Activated T-cell treated with anti-CD3 and anti-CD28 coated beads, Interleukin-2, amount 50 U/mL, for 24 hours (primary cell): Measurements from ENCODE around the gene IKZF2.

Experiments
- DNase-seq: peaks from one replicate; pipeline ENCODE4 v3.0.0-alpha.2; 2020
- H3K27ac Mint-ChIP-seq: 2 replicates; pipeline ENCODE4 v1.8.0; 2020; ENCODE audit warnings: mild to moderate bottlenecking, mixed read lengths
- H3K27me3 Mint-ChIP-seq: 2 replicates; pipeline ENCODE4 v1.8.0; 2020; ENCODE audit warnings: mixed read lengths
- H3K36me3 Mint-ChIP-seq: 2 replicates; pipeline ENCODE4 v1.8.0; 2020; ENCODE audit warnings: low read depth, mixed read lengths
- H3K4me1 Mint-ChIP-seq: 2 replicates; pipeline ENCODE4 v1.8.0; 2020; ENCODE audit warnings: low read depth, mixed read lengths
- H3K4me3 Mint-ChIP-seq: 2 replicates; pipeline ENCODE4 v1.8.0; 2020; ENCODE audit warnings: mild to moderate bottlenecking, moderate library complexity, mixed read lengths
- H3K9me3 Mint-ChIP-seq: 2 replicates; pipeline ENCODE4 v1.8.0; 2020; ENCODE audit warnings: mixed read lengths

IKZF2 gene

DNA sequence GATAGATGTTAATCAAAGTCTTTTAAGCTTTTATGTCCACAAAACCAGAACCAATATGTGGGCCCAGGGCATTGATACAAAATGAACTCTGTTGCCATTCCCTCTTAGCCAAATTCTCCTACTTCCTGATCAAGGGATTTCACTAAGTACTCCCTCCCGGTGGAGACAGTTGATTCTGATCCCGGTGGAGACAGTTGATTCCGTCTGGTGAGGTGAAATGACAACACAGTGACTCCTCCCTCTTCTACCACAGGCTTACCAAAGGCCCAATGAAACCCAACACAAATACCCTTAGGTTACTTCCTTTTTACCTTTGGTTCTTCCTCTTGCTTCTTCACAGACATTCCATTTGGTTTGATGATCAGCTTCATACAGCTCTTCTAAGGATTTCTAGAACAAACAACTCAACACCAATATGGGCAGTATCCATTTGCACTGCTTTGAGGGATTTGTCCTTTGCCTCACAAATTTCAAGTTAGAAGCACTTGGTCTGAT is 153.8 kb downstream of the IKZF2 start:
- Mint-ChIP-seq H3K4me3 (no peak overlapping the region), H3K36me3 (no peaks in the 10 kb centered on the region), H3K9me3 (no peaks in the 10 kb centered on the region), H3K4me1 (peaks cover 29% of the 10 kb centered on the region), H3K27ac (no peak overlapping the region), H3K27me3 (no peaks in the 10 kb centered on the region)
- DNase-seq: no peak

GRCh38 chr2:212995920-212996319 is 155.5 kb downstream of the IKZF2 start:
- Mint-ChIP-seq H3K9me3 (no peaks in the 10 kb centered on the region), H3K4me3 (no peak overlapping the region)

GRCh38 chr2:212994976-212995375 is 156.4 kb downstream of the IKZF2 start:
- peaks cover 15% of the 10 kb centered on the region for H3K4me1 Mint-ChIP-seq
- H3K36me3 Mint-ChIP-seq: no peaks in the 10 kb centered on the region
- H3K4me3 Mint-ChIP-seq: no peak overlapping the region
- no peaks in the 10 kb centered on the region for H3K9me3 Mint-ChIP-seq
- H3K27me3 Mint-ChIP-seq: no peaks in the 10 kb centered on the region
- no peak for DNase-seq
- H3K27ac Mint-ChIP-seq: no peak overlapping the region

More at GRCh38 chr2:212995920-212996319, 155.5 kb downstream of the IKZF2 start:
- H3K27me3 Mint-ChIP-seq: no peaks in the 10 kb centered on the region
- no peak for DNase-seq
- H3K36me3 Mint-ChIP-seq: no peaks in the 10 kb centered on the region
- H3K27ac Mint-ChIP-seq: no peak overlapping the region
- H3K4me1 Mint-ChIP-seq: peaks cover 18% of the 10 kb centered on the region

- H3K36me3 Mint-ChIP-seq: peaks cover 4% of the 10 kb centered on the region
- no peaks in the 10 kb centered on the region for H3K9me3 Mint-ChIP-seq
- H3K27me3 Mint-ChIP-seq: no peaks in the 10 kb centered on the region
- no peak for DNase-seq
- H3K4me1 Mint-ChIP-seq: peaks cover 4% of the 10 kb centered on the region
- no peak overlapping the region for H3K4me3 Mint-ChIP-seq
- no peak overlapping the region for H3K27ac Mint-ChIP-seq
These were observed 160.3 kb downstream of the IKZF2 start for GRCh38 chr2:212991120-212991519.

DNA sequence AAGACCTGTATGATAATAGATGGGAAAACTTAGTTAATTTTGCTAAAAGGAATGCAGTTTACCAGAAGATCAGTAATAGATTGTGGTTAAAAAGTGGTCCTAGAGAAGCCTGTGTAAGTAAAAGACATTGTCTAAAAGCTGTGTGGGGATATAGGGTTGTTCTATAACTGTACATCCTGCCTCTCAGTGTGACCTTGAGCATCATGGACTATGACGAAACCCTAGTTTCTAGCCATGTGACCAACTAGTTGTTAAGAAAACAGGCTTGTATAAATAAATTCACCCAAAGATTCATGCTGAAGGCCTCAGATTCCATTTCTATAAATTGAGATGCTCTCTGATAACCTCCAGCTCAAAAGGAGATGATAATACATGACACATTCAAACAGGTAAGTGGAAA is 160.7 kb downstream of the IKZF2 start:
- Mint-ChIP-seq H3K4me3 (no peak overlapping the region), H3K4me1 (peaks cover 3% of the 10 kb centered on the region), H3K36me3 (peaks cover 4% of the 10 kb centered on the region), H3K9me3 (no peaks in the 10 kb centered on the region), H3K27me3 (no peaks in the 10 kb centered on the region), H3K27ac (no peak overlapping the region)
- no peak for DNase-seq

DNA sequence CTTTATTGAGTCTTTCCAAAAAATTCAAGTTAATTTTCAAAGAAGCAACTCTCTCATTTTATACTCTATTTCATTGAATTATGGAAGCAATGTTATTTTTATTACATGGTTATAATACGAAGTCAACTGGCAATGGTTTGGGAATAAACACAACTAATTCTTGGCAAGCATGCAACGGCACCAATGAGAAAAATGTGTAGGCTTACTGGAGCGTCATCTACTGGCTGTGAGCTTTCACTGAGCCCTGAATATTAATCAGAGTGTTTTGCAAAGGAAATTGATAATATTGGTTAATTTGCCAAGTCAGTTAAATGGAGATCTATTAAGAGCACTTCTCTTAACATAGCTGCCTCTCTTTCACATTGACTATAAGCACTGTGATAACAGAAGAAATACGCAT is 163.9 kb downstream of the IKZF2 start:
- no peak overlapping the region for H3K27ac Mint-ChIP-seq
- no peak overlapping the region for H3K4me3 Mint-ChIP-seq
- no peak for DNase-seq
- H3K9me3 Mint-ChIP-seq: no peaks in the 10 kb centered on the region
- peaks cover 4% of the 10 kb centered on the region for H3K36me3 Mint-ChIP-seq
- no peaks in the 10 kb centered on the region for H3K4me1 Mint-ChIP-seq
- no peaks in the 10 kb centered on the region for H3K27me3 Mint-ChIP-seq

DNA sequence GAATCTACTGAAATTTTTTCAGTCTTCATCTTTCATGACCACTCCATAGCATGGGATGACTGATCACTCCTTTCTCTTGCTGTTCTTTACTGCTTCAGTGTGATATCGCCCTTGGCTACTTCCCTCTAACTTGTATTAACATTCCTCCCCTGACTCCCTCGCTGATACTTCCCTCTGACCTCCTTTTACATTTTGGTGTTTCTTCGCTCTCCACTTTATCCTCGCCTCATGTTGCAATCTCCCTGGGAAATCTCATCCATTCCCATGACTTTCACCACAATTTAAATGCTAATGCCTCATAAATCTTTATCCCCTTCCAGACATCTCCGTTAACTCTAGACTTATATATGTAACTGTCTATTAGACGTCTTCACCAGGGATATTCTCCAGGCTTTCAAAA is 167.3 kb downstream of the IKZF2 start:
- no peaks in the 10 kb centered on the region for H3K27me3 Mint-ChIP-seq
- peaks cover 4% of the 10 kb centered on the region for H3K36me3 Mint-ChIP-seq
- no peak overlapping the region for H3K27ac Mint-ChIP-seq
- no peak for DNase-seq
- no peak overlapping the region for H3K4me3 Mint-ChIP-seq
- H3K4me1 Mint-ChIP-seq: peaks cover 4% of the 10 kb centered on the region
- no peaks in the 10 kb centered on the region for H3K9me3 Mint-ChIP-seq

DNA sequence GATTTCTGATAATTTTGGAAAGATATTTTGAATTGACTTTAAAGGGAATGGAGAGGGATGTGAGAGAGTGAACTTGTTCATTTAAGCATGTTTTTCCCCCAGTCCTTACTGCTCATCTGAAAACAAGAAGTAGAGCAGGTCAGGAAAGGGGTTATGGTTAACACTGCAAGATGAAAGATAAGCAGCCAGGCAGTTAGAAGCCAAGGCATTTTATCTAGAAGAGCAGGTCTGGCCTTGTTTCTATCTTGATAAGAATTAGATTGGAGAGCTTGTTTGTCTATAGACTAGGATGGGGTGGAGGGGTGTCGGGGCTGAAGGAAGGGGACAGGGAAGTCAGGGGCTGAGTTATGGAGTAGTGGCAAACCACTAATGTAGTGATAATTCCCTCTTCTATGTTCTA is 171.6 kb downstream of the IKZF2 start:
- H3K36me3 Mint-ChIP-seq: no peaks in the 10 kb centered on the region
- no peak for DNase-seq
- peaks cover 4% of the 10 kb centered on the region for H3K4me1 Mint-ChIP-seq
- H3K27me3 Mint-ChIP-seq: no peaks in the 10 kb centered on the region
- no peaks in the 10 kb centered on the region for H3K9me3 Mint-ChIP-seq
- H3K27ac Mint-ChIP-seq: no peak overlapping the region
- no peak overlapping the region for H3K4me3 Mint-ChIP-seq

GRCh38 chr2:212979046-212979612 is 172.3 kb downstream of the IKZF2 start:
- Mint-ChIP-seq H3K27ac (no peak overlapping the region), H3K36me3 (no peaks in the 10 kb centered on the region), H3K9me3 (no peaks in the 10 kb centered on the region), H3K27me3 (no peaks in the 10 kb centered on the region), H3K4me1 (peaks cover 4% of the 10 kb centered on the region), H3K4me3 (no peak overlapping the region)
- DNase-seq: no peak

GRCh38 chr2:212977152-212977551 is 174.3 kb downstream of the IKZF2 start:
- Mint-ChIP-seq H3K36me3 (no peaks in the 10 kb centered on the region), H3K9me3 (no peaks in the 10 kb centered on the region), H3K27ac (no peak overlapping the region), H3K4me1 (peaks cover 4% of the 10 kb centered on the region), H3K4me3 (no peak overlapping the region), H3K27me3 (no peaks in the 10 kb centered on the region)
- DNase-seq: no peak

DNA sequence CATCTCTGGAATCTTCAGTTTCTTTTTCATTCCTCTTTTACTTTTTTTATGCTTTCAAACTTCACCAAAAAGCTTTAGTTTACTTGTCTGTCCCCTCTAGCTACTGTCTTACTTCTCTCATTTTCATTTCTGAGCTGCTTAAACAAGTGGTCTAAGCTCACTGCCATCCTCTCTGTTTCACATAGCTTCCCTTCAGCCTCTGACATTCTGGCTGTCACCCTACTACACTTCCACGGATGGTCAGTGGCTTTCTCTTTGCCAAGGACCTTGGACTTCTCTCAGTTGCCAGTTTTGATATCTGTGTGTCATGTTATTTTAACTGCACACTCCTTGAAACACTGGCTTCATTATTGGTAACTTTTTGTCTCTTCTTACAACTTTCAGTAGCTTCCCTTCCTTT is 176.1 kb downstream of the IKZF2 start:
- no peaks in the 10 kb centered on the region for H3K27me3 Mint-ChIP-seq
- no peaks in the 10 kb centered on the region for H3K36me3 Mint-ChIP-seq
- no peak for DNase-seq
- no peak overlapping the region for H3K27ac Mint-ChIP-seq
- H3K4me1 Mint-ChIP-seq: peaks cover 4% of the 10 kb centered on the region
- H3K4me3 Mint-ChIP-seq: no peak overlapping the region
- no peaks in the 10 kb centered on the region for H3K9me3 Mint-ChIP-seq

GRCh38 chr2:212974692-212975091 is 176.7 kb downstream of the IKZF2 start:
- Mint-ChIP-seq H3K27me3 (no peaks in the 10 kb centered on the region), H3K27ac (no peak overlapping the region), H3K36me3 (no peaks in the 10 kb centered on the region), H3K4me3 (no peak overlapping the region), H3K9me3 (no peaks in the 10 kb centered on the region), H3K4me1 (peaks cover 1% of the 10 kb centered on the region)
- DNase-seq: no peak

DNA sequence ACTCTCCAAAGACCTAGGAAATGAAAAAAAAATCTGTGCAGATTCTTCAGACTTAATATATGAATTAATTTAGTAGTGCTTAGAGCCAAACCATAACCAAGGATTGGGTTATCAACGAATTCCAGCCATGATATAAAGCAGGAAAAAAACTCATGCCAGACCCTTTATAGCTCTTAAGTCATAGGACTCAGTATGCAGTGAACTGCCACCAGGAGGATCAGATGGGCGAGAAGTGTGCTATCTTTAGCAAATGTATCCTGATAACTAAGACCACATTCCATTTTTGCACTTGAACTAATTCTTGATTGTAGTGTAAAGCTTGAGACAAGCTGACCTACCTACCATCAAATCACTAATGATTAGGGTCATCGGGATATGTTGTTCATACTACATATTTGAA is 178.1 kb downstream of the IKZF2 start:
- Mint-ChIP-seq H3K27me3 (no peaks in the 10 kb centered on the region), H3K9me3 (no peaks in the 10 kb centered on the region), H3K27ac (no peak overlapping the region), H3K36me3 (no peaks in the 10 kb centered on the region), H3K4me3 (no peak overlapping the region), H3K4me1 (peaks cover 10% of the 10 kb centered on the region)
- no peak for DNase-seq

GRCh38 chr2:212970132-212970531 is 181.3 kb downstream of the IKZF2 start:
- Mint-ChIP-seq H3K4me1 (peaks cover 21% of the 10 kb centered on the region), H3K4me3 (no peak overlapping the region), H3K9me3 (no peaks in the 10 kb centered on the region), H3K27me3 (no peaks in the 10 kb centered on the region), H3K27ac (no peak overlapping the region), H3K36me3 (no peaks in the 10 kb centered on the region)
- no peak for DNase-seq

DNA sequence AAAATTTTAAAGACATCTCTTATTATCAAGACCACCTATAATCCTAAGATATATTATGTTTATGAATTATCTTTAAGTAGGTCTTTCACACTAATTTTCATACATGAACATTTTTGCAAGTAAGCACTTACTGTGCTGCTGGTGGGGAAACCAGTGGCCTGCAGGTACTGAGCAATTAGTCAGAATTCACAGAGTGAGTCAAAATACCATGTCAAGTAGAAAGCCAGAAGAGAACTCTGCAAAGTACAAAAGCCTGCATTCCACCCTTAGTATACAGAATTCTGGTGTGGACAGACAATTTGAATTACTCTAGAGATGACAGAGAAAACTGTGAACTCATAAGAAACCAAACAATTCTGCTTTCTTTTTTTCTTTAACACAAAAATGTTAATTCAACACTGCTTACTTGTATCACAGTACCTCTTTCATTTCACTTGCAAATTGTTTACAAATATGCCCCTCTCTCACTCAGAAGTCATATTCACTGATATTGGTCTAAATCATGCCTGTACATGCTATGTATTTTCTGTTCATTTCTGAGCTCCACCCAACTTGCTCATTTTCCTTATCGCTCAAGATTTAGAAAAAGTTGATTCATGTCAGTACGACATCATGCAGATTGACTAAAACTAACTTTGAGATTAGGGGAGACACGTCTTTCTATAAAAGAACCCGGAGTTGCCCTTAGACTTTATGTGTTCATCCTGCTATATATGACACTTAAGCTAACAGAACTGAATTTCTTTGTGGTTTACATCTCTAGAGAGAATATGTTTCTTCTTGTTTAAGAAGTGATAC is 182.9 kb downstream of the IKZF2 start:
- Mint-ChIP-seq H3K27ac (peak overlapping the region; percentile 83), H3K9me3 (no peaks in the 10 kb centered on the region), H3K36me3 (no peaks in the 10 kb centered on the region), H3K4me3 (peak overlapping the region; percentile 17), H3K27me3 (no peaks in the 10 kb centered on the region), H3K4me1 (peaks cover 21% of the 10 kb centered on the region)
- DNase-seq: no peak
